ENCODE results near the gene LST1.

LST1 gene

GRCh38 chr6:31615748-31616147 is 29.7 kb downstream of the LST1 start:
- H3K4me3 ChIP-seq (ENCODE audit: low read depth, low read length): no peak overlapping the region
- H3K9ac ChIP-seq (ENCODE audit: low read depth, low read length): peak overlapping the region; percentile 8
- H3K36me3 ChIP-seq (ENCODE audit: control insufficient read depth, insufficient read depth, low read length): no peaks in the 10 kb centered on the region
- H3K27me3 ChIP-seq (ENCODE audit: control insufficient read depth, insufficient read depth, low read length): no peaks in the 10 kb centered on the region
- H3K9me3 ChIP-seq (ENCODE audit: control insufficient read depth, insufficient read depth, low read length): no peaks in the 10 kb centered on the region
- peaks cover 12% of the 10 kb centered on the region for H3K4me1 ChIP-seq (ENCODE audit: control insufficient read depth, insufficient read depth, low read length)

GRCh38 chr6:31617010-31617409 is 30.9 kb downstream of the LST1 start:
- H3K9ac ChIP-seq (ENCODE audit: low read depth, low read length): no peak overlapping the region

DNA sequence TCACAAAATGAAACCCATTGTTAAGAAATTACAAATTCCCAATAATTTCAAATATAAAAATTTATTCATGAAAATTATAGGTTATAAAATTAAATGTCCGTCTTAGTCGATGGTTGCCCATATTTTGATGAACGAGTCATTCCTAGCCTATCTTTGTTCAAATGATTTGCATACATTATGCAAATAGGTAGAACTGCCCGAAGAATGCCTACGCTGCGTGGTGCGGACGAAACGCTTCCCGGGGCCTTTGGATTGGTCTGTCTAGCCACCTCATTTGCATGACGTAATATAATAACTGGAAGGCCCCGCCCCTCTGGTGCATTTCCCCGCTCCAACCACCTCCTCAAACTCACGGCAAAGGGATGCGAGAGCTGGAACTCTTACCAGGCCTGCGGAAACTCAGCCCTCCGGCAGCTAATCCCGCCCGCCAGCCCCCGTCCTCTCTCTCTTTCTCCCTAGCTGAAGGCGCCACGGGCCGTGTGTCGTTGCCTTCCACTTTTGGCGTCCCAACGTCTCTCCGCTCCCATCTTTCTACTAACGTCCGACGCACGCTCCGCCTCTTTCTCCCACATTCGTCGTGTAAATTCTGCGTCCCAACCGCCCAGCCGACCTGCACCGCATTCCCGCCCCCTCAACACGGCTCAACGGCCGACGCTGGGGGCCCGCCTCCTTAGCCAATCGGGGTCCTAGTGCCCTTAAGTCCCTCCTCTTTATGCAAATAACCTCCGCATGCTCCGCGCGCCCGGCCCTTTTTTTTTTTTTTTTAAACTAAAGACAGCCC is 33.9 kb downstream of the LST1 start:
- Histone ChIP-seq H3K9me3 (ENCODE audit: control insufficient read depth, insufficient read depth, low read length) (no peaks in the 10 kb centered on the region), H3K27me3 (ENCODE audit: control insufficient read depth, insufficient read depth, low read length) (no peaks in the 10 kb centered on the region), H3K4me1 (ENCODE audit: control insufficient read depth, insufficient read depth, low read length) (peaks cover 13% of the 10 kb centered on the region), H3K36me3 (ENCODE audit: control insufficient read depth, insufficient read depth, low read length) (peaks cover 25% of the 10 kb centered on the region), H3K9ac (ENCODE audit: low read depth, low read length) (peak overlapping the region; percentile 98), H3K4me3 (ENCODE audit: low read depth, low read length) (peak overlapping the region; percentile 93)

More at GRCh38 chr6:31617010-31617409, 30.9 kb downstream of the LST1 start:
- Histone ChIP-seq H3K4me3 (ENCODE audit: low read depth, low read length) (no peak overlapping the region), H3K9me3 (ENCODE audit: control insufficient read depth, insufficient read depth, low read length) (no peaks in the 10 kb centered on the region), H3K4me1 (ENCODE audit: control insufficient read depth, insufficient read depth, low read length) (peaks cover 12% of the 10 kb centered on the region), H3K36me3 (ENCODE audit: control insufficient read depth, insufficient read depth, low read length) (no peaks in the 10 kb centered on the region), H3K27me3 (ENCODE audit: control insufficient read depth, insufficient read depth, low read length) (no peaks in the 10 kb centered on the region)

DNA sequence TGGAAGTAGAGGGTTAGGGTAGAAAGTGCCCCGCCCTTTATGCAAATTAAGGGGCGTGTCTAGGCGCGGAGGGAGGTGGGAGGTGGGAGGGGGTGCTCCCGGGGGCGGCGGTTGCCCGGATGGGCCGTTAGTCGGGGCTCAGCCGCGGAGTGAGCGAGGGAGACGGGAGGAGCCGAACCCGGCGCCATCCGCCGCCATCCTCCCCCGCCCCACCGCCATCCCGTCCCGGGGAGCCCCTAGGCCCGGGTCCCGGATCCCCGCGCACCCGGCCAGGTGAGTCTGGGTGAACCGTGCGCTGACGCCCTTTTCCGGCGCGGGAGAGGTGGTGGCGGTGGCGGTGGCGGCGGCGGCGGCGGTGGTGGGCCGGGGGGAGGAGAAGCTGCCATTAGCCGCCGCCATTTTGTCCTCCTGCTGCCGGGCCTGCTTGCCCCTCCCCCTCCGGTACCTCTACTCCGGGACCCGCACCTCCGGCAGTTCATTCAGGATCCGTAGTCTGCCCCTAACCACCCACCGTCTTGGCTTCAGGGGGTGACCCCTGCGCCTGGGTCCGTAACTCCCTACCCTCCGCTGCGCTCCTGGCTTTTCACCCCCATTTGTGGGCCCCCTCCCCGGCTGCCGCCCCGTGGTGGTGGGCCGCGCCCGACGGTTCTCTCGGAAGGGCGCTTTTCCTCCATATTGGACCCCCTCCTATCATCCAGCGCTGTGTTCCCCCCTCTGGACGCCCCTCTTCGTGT is 34.7 kb downstream of the LST1 start, which contains the start of gene PRRC2A:
Gene PRRC2A (plus strand): TSS at position 130 of the 734 bp plus-strand sequence. CDS start 2,075 bp downstream, outside the sequence.
- no peaks in the 10 kb centered on the region for H3K9me3 ChIP-seq (ENCODE audit: control insufficient read depth, insufficient read depth, low read length)
- peaks cover 10% of the 10 kb centered on the region for H3K4me1 ChIP-seq (ENCODE audit: control insufficient read depth, insufficient read depth, low read length)
- peaks cover 33% of the 10 kb centered on the region for H3K36me3 ChIP-seq (ENCODE audit: control insufficient read depth, insufficient read depth, low read length)

DNA sequence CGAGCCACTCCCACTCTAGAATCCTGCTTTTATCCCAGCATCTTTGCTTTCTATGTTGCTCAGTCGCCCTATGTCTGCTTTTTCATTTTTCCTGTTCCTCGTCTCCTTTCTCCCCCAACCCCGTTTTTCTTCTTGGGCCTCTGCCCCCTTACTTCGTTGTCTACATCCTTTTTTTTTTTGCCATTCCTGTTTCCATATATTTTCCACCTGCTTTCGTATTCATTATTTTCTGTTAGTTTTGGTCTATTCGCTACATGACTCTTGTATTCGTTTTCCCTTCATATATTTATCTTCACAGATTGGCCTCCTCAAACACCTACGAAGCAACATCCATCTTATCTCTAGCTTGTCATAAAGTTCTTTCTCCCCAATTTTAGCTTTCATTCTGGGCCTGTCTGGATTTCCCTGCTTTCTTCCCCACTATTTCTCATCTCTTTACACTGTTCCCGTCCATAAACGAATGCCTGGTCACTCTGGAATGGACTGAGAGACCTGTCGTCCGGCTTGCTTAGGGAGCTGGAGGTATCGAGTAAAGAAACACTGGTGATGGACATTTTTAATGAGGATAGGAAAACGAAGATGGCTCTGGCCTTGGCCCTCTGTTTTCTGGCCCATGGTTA is 35.4 kb downstream of the LST1 start:
- H3K9ac ChIP-seq (ENCODE audit: low read depth, low read length): peak overlapping the region; percentile 98
- H3K4me3 ChIP-seq (ENCODE audit: low read depth, low read length): peak overlapping the region; percentile 91
- H3K4me1 ChIP-seq (ENCODE audit: control insufficient read depth, insufficient read depth, low read length): peaks cover 5% of the 10 kb centered on the region
- H3K36me3 ChIP-seq (ENCODE audit: control insufficient read depth, insufficient read depth, low read length): peaks cover 40% of the 10 kb centered on the region
- no peaks in the 10 kb centered on the region for H3K27me3 ChIP-seq (ENCODE audit: control insufficient read depth, insufficient read depth, low read length)
- no peaks in the 10 kb centered on the region for H3K9me3 ChIP-seq (ENCODE audit: control insufficient read depth, insufficient read depth, low read length)

More for the DNA sequence above, 34.7 kb downstream of the LST1 start, which contains the start of gene PRRC2A:
- H3K9ac ChIP-seq (ENCODE audit: low read depth, low read length): peak within 1 kb of the TSS; percentile 98
- H3K27me3 ChIP-seq (ENCODE audit: control insufficient read depth, insufficient read depth, low read length): no peaks in the 10 kb centered on the region
- peak within 1 kb of the TSS; percentile 93 for H3K4me3 ChIP-seq (ENCODE audit: low read depth, low read length)

GRCh38 chr6:31621991-31622390 is 35.9 kb downstream of the LST1 start:
- H3K27me3 ChIP-seq (ENCODE audit: control insufficient read depth, insufficient read depth, low read length): no peaks in the 10 kb centered on the region
- H3K9me3 ChIP-seq (ENCODE audit: control insufficient read depth, insufficient read depth, low read length): no peaks in the 10 kb centered on the region
- peak overlapping the region; percentile 98 for H3K9ac ChIP-seq (ENCODE audit: low read depth, low read length)
- H3K4me1 ChIP-seq (ENCODE audit: control insufficient read depth, insufficient read depth, low read length): peaks cover 5% of the 10 kb centered on the region
- H3K4me3 ChIP-seq (ENCODE audit: low read depth, low read length): peak overlapping the region; percentile 91
- peaks cover 45% of the 10 kb centered on the region for H3K36me3 ChIP-seq (ENCODE audit: control insufficient read depth, insufficient read depth, low read length)

DNA sequence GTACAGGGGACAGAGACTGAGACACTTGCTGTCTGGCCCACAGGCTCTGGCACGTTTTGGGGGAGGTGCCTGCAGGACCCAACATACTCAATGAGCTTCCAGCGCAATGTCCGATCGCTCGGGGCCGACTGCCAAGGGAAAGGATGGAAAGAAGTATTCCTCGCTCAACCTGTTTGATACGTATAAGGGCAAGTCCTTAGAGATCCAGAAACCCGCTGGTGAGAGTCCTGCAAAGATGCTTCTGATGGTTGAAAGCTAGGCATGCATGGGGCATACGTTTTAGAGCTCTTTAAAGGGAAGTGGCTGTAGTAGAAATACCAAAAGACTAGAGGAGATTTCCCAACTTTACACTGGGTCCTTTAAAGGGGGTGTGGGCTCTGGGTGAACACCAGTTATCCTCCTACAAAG is 36.6 kb downstream of the LST1 start:
- Histone ChIP-seq H3K4me1 (ENCODE audit: control insufficient read depth, insufficient read depth, low read length) (peaks cover 5% of the 10 kb centered on the region), H3K9ac (ENCODE audit: low read depth, low read length) (peak overlapping the region; percentile 98), H3K9me3 (ENCODE audit: control insufficient read depth, insufficient read depth, low read length) (no peaks in the 10 kb centered on the region), H3K36me3 (ENCODE audit: control insufficient read depth, insufficient read depth, low read length) (peaks cover 52% of the 10 kb centered on the region), H3K27me3 (ENCODE audit: control insufficient read depth, insufficient read depth, low read length) (no peaks in the 10 kb centered on the region), H3K4me3 (ENCODE audit: low read depth, low read length) (peak overlapping the region; percentile 91)

DNA sequence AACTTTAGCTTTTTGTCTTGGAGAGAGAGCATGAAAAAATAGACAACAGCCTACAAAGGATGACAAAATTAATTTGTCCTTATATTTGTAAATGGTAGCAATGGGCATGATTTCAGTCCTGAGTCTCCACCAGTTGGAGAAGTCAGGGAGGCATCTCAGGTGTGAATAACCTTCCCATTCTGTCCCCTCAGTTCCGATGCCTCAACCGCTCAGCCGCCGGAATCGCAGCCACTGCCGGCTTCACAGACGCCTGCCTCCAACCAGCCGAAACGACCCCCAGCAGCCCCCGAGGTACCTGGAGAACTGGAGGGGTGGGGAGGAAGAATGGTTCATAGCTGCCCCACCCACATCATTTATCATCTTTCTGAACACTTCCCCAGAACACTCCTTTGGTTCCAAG is 38.0 kb downstream of the LST1 start:
- Histone ChIP-seq H3K9me3 (ENCODE audit: control insufficient read depth, insufficient read depth, low read length) (no peaks in the 10 kb centered on the region), H3K36me3 (ENCODE audit: control insufficient read depth, insufficient read depth, low read length) (peaks cover 66% of the 10 kb centered on the region), H3K4me1 (ENCODE audit: control insufficient read depth, insufficient read depth, low read length) (peaks cover 5% of the 10 kb centered on the region), H3K27me3 (ENCODE audit: control insufficient read depth, insufficient read depth, low read length) (no peaks in the 10 kb centered on the region), H3K9ac (ENCODE audit: low read depth, low read length) (no peak overlapping the region), H3K4me3 (ENCODE audit: low read depth, low read length) (no peak overlapping the region)

DNA sequence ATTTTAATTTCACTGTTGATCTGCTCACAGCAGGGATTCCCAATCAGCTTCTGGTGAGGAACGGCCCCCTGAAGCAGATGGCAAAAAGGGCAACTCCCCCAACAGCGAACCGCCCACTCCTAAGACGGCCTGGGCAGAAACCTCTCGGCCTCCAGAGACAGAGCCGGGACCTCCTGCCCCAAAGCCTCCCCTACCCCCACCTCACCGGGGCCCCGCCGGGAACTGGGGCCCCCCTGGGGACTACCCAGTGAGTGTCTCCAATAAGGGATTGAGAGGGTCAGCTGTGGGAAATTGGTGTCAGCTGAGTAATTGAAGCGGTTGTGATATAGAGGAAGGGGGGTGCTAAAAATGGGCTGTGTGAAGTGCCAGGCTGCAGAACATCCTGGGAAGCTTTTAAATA is 40.9 kb downstream of the LST1 start:
- Histone ChIP-seq H3K27me3 (ENCODE audit: control insufficient read depth, insufficient read depth, low read length) (no peaks in the 10 kb centered on the region), H3K4me1 (ENCODE audit: control insufficient read depth, insufficient read depth, low read length) (peaks cover 5% of the 10 kb centered on the region), H3K9me3 (ENCODE audit: control insufficient read depth, insufficient read depth, low read length) (no peaks in the 10 kb centered on the region), H3K36me3 (ENCODE audit: control insufficient read depth, insufficient read depth, low read length) (peaks cover 90% of the 10 kb centered on the region), H3K4me3 (ENCODE audit: low read depth, low read length) (no peak overlapping the region), H3K9ac (ENCODE audit: low read depth, low read length) (no peak overlapping the region)

GRCh38 chr6:31627690-31628287 is 41.7 kb downstream of the LST1 start:
- no peaks in the 10 kb centered on the region for H3K4me1 ChIP-seq (ENCODE audit: control insufficient read depth, insufficient read depth, low read length)
- no peaks in the 10 kb centered on the region for H3K27me3 ChIP-seq (ENCODE audit: control insufficient read depth, insufficient read depth, low read length)
- peaks cover 95% of the 10 kb centered on the region for H3K36me3 ChIP-seq (ENCODE audit: control insufficient read depth, insufficient read depth, low read length)
- no peak overlapping the region for H3K9ac ChIP-seq (ENCODE audit: low read depth, low read length)
- no peak overlapping the region for H3K4me3 ChIP-seq (ENCODE audit: low read depth, low read length)
- H3K9me3 ChIP-seq (ENCODE audit: control insufficient read depth, insufficient read depth, low read length): no peaks in the 10 kb centered on the region

GRCh38 chr6:31629014-31629413 is 42.9 kb downstream of the LST1 start:
- H3K9ac ChIP-seq (ENCODE audit: low read depth, low read length): no peak overlapping the region
- no peaks in the 10 kb centered on the region for H3K9me3 ChIP-seq (ENCODE audit: control insufficient read depth, insufficient read depth, low read length)
- H3K4me3 ChIP-seq (ENCODE audit: low read depth, low read length): no peak overlapping the region
- H3K27me3 ChIP-seq (ENCODE audit: control insufficient read depth, insufficient read depth, low read length): no peaks in the 10 kb centered on the region
- H3K36me3 ChIP-seq (ENCODE audit: control insufficient read depth, insufficient read depth, low read length): peaks cover 94% of the 10 kb centered on the region
- no peaks in the 10 kb centered on the region for H3K4me1 ChIP-seq (ENCODE audit: control insufficient read depth, insufficient read depth, low read length)
